Activated B cell treated with CpG ODN at 0.5 μM for 24 hours (primary cell): ENCODE results near the gene HIPK4. TPM values are rescaled to one million over a fixed set of nuclear protein-coding genes. Genes with fewer than 3 reads are reported as not detected.

Source experiments
- ATAC-seq: fragments of 200-7000 bp; cut with Tn5 transposase; one replicate; pipeline ENCODE4 v1.10.0; 2021; ENCODE audit warnings: low read depth, mild to moderate bottlenecking, moderate library complexity
- CTCF ChIA-PET: fragments of 350-600 bp; sonication (Branson Sonifier 250); formaldehyde crosslinking; loops from one replicate; lab custom pipeline; 2021; ENCODE audit warnings: antibody characterized with exemption; lab: Charles Lee
- POLR2A ChIA-PET: fragments of 350-600 bp; sonication (Branson Sonifier 250); formaldehyde crosslinking; loops from one replicate; lab custom pipeline; 2021; ENCODE audit warnings: antibody characterized with exemption; lab: Charles Lee
- DNase-seq: peaks from one replicate; pipeline ENCODE4 v3.0.0; 2022
- H3K27ac Mint-ChIP-seq: one replicate; pipeline ENCODE4 v1.8.0; 2020; ENCODE audit warnings: mixed read lengths
- H3K27me3 Mint-ChIP-seq: one replicate; pipeline ENCODE4 v1.8.0; 2021; ENCODE audit warnings: mixed read lengths
- H3K36me3 Mint-ChIP-seq: one replicate; pipeline ENCODE4 v1.8.0; 2021; ENCODE audit warnings: low read depth, mixed read lengths
- H3K4me1 Mint-ChIP-seq: one replicate; pipeline ENCODE4 v1.8.0; 2021; ENCODE audit warnings: mixed read lengths
- H3K4me3 Mint-ChIP-seq: one replicate; pipeline ENCODE4 v1.8.0; 2020; ENCODE audit warnings: mild to moderate bottlenecking, mixed read lengths
- H3K9me3 Mint-ChIP-seq: one replicate; pipeline ENCODE4 v1.8.0; 2020; ENCODE audit warnings: mixed read lengths
- CTCF ChIP-seq: fragments of 200-600 bp; IDR thresholded peaks from one replicate; pipeline ENCODE4 v1.8.0; 2022; ENCODE audit warnings: antibody characterized with exemption, mild to moderate bottlenecking
- intact Hi-C: fragments of 100-400 bp; cut with micrococcal nuclease; formaldehyde crosslinking; loops from one replicate; pipeline ENCODE4 v1.15.1; 2024
- total RNA-seq: library from RNA; stranded (reverse); gene quantifications from 2 replicates; pipeline ENCODE4 v1.2.3, GENCODE V29; 2022

Gene HIPK4
- total RNA-seq, 1 donor from 2014 or later: 0.09 TPM

- H3K4me3 Mint-ChIP-seq: no peak overlapping the region
- ChIA-PET POLR2A (no interaction called here), CTCF (no interaction called here)
- intact Hi-C loops: no loop called here
- no peaks in the 10 kb centered on the region for H3K4me1 Mint-ChIP-seq
- H3K36me3 Mint-ChIP-seq: peaks cover 81% of the 10 kb centered on the region
- DNase-seq: no peak
- ATAC-seq: no peak
- TF ChIP-seq CTCF: no peak
- H3K27me3 Mint-ChIP-seq: no peaks in the 10 kb centered on the region
- H3K9me3 Mint-ChIP-seq: no peaks in the 10 kb centered on the region
- no peak overlapping the region for H3K27ac Mint-ChIP-seq
Measured at GRCh38 chr19:40331052-40331451, 58.9 kb downstream of the HIPK4 start.

Other genes with a start within 250 kb of the HIPK4 start
- gene MAP3K10, start 198.8 kb downstream of the HIPK4 start, total RNA-seq: 16.4 and 20.5 TPM in 2 replicates
- gene TTC9B, start 171.8 kb downstream of the HIPK4 start, total RNA-seq: not detected in 2 replicates
- gene CCNP, start 163.5 kb downstream of the HIPK4 start, total RNA-seq: 0.16 and 0.42 TPM in 2 replicates
- gene AKT2, start 104.8 kb downstream of the HIPK4 start, total RNA-seq: 157 and 176 TPM in 2 replicates
- 14.6 and 14.7 TPM in 2 replicates for gene C19orf47, start 41.8 kb downstream of the HIPK4 start, total RNA-seq
- 37.0 and 37.8 TPM in 2 replicates for gene PLD3, start 41.5 kb downstream of the HIPK4 start, total RNA-seq
- gene PRX, start 23.2 kb upstream of the HIPK4 start, total RNA-seq: 1.4 and 1.7 TPM in 2 replicates
- gene SERTAD1, start 35.8 kb upstream of the HIPK4 start, total RNA-seq: 13.4 and 13.9 TPM in 2 replicates
- 43.5 and 48.4 TPM in 2 replicates for gene SERTAD3, start 54.2 kb upstream of the HIPK4 start, total RNA-seq
- gene BLVRB, start 75.6 kb upstream of the HIPK4 start, total RNA-seq: 12.3 and 14.6 TPM in 2 replicates
- 0.20 and 0.49 TPM in 2 replicates for gene SPTBN4, start 76.8 kb upstream of the HIPK4 start, total RNA-seq
- gene SHKBP1, start 186.7 kb upstream of the HIPK4 start, total RNA-seq: 184 and 213 TPM in 2 replicates
- gene LTBP4, start 211.2 kb upstream of the HIPK4 start, total RNA-seq: 57.2 and 75.1 TPM in 2 replicates